ENCODE results near the gene RABGAP1. TPM values are rescaled to one million over a fixed set of nuclear protein-coding genes. Genes with fewer than 3 reads are reported as not detected.
A peak's percentile ranks its signal among the peaks of the same experiment; 100 is the strongest.

RABGAP1 gene
- total and polyA plus RNA-seq, 2 experiments from 2014 or later = 8.5 to 33.9 TPM

- Histone ChIP-seq H3K36me3 (ENCODE audit: insufficient read depth) (peaks cover 28% of the 10 kb centered on the region), H3F3A (replicated peaks; ENCODE audit: low read depth) (no peaks in the 10 kb centered on the region), H3K4me3 (no peak overlapping the region), H3K79me2 (replicated peaks; ENCODE audit: insufficient read depth) (peaks cover 22% of the 10 kb centered on the region), H3K4me1 (ENCODE audit: insufficient read depth) (no peaks in the 10 kb centered on the region), H2AFZ (no peak overlapping the region), H3K4me2 (no peak overlapping the region), H3K27me3 (ENCODE audit: insufficient read depth) (no peaks in the 10 kb centered on the region), H4K20me1 (replicated peaks; ENCODE audit: insufficient read depth) (no peaks in the 10 kb centered on the region; the same call in 1 of the 2 replicates), H3K9me2 (ENCODE audit: insufficient read depth) (no peaks in the 10 kb centered on the region), H3K27ac (ENCODE audit: low read depth) (no peak overlapping the region)
- no peak for TF ChIP-seq ZNF114 (CRISPR knock-in tag; IDR thresholded peaks at IDR 0.05)
- TF ChIP-seq POLR2AphosphoS5 (IDR thresholded peaks at IDR 0.05; ENCODE audit: low read depth) = no peak
- H3K27ac Mint-ChIP-seq = no peak overlapping the region
- H3K4me1 Mint-ChIP-seq = no peaks in the 10 kb centered on the region
- peaks cover 40% of the 10 kb centered on the region for H3K36me3 Mint-ChIP-seq (ENCODE audit: low read depth)
- no peak overlapping the region for H3K4me3 Mint-ChIP-seq
- ATAC-seq (no peak), DNase-seq (ENCODE audit: low spot score) (peak; percentile 5)
- H3K9me3 Mint-ChIP-seq = no peaks in the 10 kb centered on the region
- H3K27me3 Mint-ChIP-seq (ENCODE audit: insufficient read depth, low read depth, poor library complexity) = no peaks in the 10 kb centered on the region
Observed at GRCh38 chr9:122986010-122986409, 45.2 kb downstream of the RABGAP1 start.

GRCh38 chr9:122988141-122988540 is 47.3 kb downstream of the RABGAP1 start:
- no peak for TF ChIP-seq CREB1 (CRISPR knock-in tag; IDR thresholded peaks at IDR 0.05; ENCODE audit: low read depth)
- no peak for TF ChIP-seq JUNB (IDR thresholded peaks at IDR 0.05; ENCODE audit: unreplicated experiment)
- Histone ChIP-seq H3K4me2 (no peak overlapping the region), H3F3A (replicated peaks; ENCODE audit: low read depth) (no peaks in the 10 kb centered on the region), H4K20me1 (replicated peaks; ENCODE audit: insufficient read depth) (no peaks in the 10 kb centered on the region; the same call in 1 of the 2 replicates), H3K27me3 (ENCODE audit: insufficient read depth) (no peaks in the 10 kb centered on the region), H3K9me2 (ENCODE audit: insufficient read depth) (no peaks in the 10 kb centered on the region), H2AFZ (no peak overlapping the region), H3K4me1 (ENCODE audit: insufficient read depth) (no peaks in the 10 kb centered on the region), H3K4me3 (no peak overlapping the region), H3K79me2 (replicated peaks; ENCODE audit: insufficient read depth) (peaks cover 2% of the 10 kb centered on the region; the same call in 1 of the 2 replicates), H3K27ac (ENCODE audit: low read depth) (no peak overlapping the region), H3K36me3 (ENCODE audit: insufficient read depth) (peaks cover 28% of the 10 kb centered on the region)
- ATAC-seq (no peak), DNase-seq (ENCODE audit: low spot score) (no peak)
- H3K4me1 Mint-ChIP-seq = no peaks in the 10 kb centered on the region
- H3K27ac Mint-ChIP-seq = no peak overlapping the region
- H3K27me3 Mint-ChIP-seq (ENCODE audit: insufficient read depth, low read depth, poor library complexity) = no peaks in the 10 kb centered on the region
- H3K9me3 Mint-ChIP-seq = no peaks in the 10 kb centered on the region
- H3K36me3 Mint-ChIP-seq (ENCODE audit: low read depth) = peaks cover 40% of the 10 kb centered on the region
- no peak overlapping the region for H3K4me3 Mint-ChIP-seq

GRCh38 chr9:122988920-122989621 is 48.3 kb downstream of the RABGAP1 start:
- Mint-ChIP-seq H3K27ac (no peak overlapping the region), H3K9me3 (no peaks in the 10 kb centered on the region), H3K36me3 (ENCODE audit: low read depth) (peaks cover 41% of the 10 kb centered on the region), H3K4me3 (no peak overlapping the region), H3K4me1 (no peaks in the 10 kb centered on the region), H3K27me3 (ENCODE audit: insufficient read depth, low read depth, poor library complexity) (no peaks in the 10 kb centered on the region)
- no peak overlapping the region for H3K27ac ChIP-seq (ENCODE audit: low read depth)
- H2AFZ ChIP-seq = no peak overlapping the region
- ATAC-seq = no peak
- no peaks in the 10 kb centered on the region for H3F3A ChIP-seq (replicated peaks; ENCODE audit: low read depth)
- no peaks in the 10 kb centered on the region for H3K4me1 ChIP-seq (ENCODE audit: insufficient read depth)
- H4K20me1 ChIP-seq (replicated peaks; ENCODE audit: insufficient read depth) = no peaks in the 10 kb centered on the region; the same call in 1 of the 2 replicates
- H3K4me3 ChIP-seq = no peak overlapping the region
- H3K9me2 ChIP-seq (ENCODE audit: insufficient read depth) = no peaks in the 10 kb centered on the region
- TF ChIP-seq ETS1 (IDR thresholded peaks at IDR 0.05) (no peak), NANOG (IDR thresholded peaks at IDR 0.05; ENCODE audit: borderline replicate concordance) (no peak), EZH2phosphoT487 (IDR thresholded peaks at IDR 0.05; ENCODE audit: unreplicated experiment) (no peak)
- no peaks in the 10 kb centered on the region for H3K79me2 ChIP-seq (replicated peaks; ENCODE audit: insufficient read depth)
- no peak for DNase-seq (ENCODE audit: low spot score)
- no peak overlapping the region for H3K4me2 ChIP-seq
- no peaks in the 10 kb centered on the region for H3K27me3 ChIP-seq (ENCODE audit: insufficient read depth)
- H3K36me3 ChIP-seq (ENCODE audit: insufficient read depth) = peaks cover 28% of the 10 kb centered on the region

All from GM23338 (cell line).